Progenitor cell of endocrine pancreas (in vitro differentiated cells): ENCODE data around the gene TMEM260. TPM values are rescaled to one million over a fixed set of nuclear protein-coding genes. Genes with fewer than 3 reads are reported as not detected.

Source experiments
- DNase-seq: peaks from one replicate; pipeline ENCODE4 v3.0.0; 2021; ENCODE audit warnings: low spot score; ENCODE audit not compliant: unreplicated experiment
- H3K27ac Mint-ChIP-seq: 2 replicates; pipeline ENCODE4 v1.8.0; 2021; ENCODE audit warnings: mild to moderate bottlenecking, moderate library complexity, mixed read lengths
- H3K27me3 Mint-ChIP-seq: 2 replicates; pipeline ENCODE4 v1.8.0; 2021; ENCODE audit warnings: mixed read lengths
- H3K36me3 Mint-ChIP-seq: 2 replicates; pipeline ENCODE4 v1.8.0; 2022; ENCODE audit warnings: mixed read lengths; ENCODE audit not compliant: insufficient read depth
- H3K4me1 Mint-ChIP-seq: 2 replicates; pipeline ENCODE4 v1.8.0; 2021; ENCODE audit warnings: low read depth, mixed read lengths
- H3K4me3 Mint-ChIP-seq: 2 replicates; pipeline ENCODE4 v1.8.0; 2021; ENCODE audit warnings: low read depth, mild to moderate bottlenecking, moderate library complexity, mixed read lengths
- H3K9me3 Mint-ChIP-seq: 2 replicates; pipeline ENCODE4 v1.8.0; 2021; ENCODE audit warnings: low read depth, mixed read lengths
- total RNA-seq: library from RNA; stranded (reverse); gene quantifications from 2 replicates; pipeline ENCODE4 v1.2.1, GENCODE V29; 2021
- TF ChIP-seq, protein P1 (sequence below): fragments of 200-600 bp; sonication (generic); IDR thresholded peaks from one replicate; pipeline ENCODE4 v1.5.0; 2021; ENCODE audit warnings: antibody characterized with exemption, mild to moderate bottlenecking; ENCODE audit not compliant: unreplicated experiment

The TMEM260 gene
- total RNA-seq, 1 donor from 2014 or later: 44.2 TPM

DNA sequence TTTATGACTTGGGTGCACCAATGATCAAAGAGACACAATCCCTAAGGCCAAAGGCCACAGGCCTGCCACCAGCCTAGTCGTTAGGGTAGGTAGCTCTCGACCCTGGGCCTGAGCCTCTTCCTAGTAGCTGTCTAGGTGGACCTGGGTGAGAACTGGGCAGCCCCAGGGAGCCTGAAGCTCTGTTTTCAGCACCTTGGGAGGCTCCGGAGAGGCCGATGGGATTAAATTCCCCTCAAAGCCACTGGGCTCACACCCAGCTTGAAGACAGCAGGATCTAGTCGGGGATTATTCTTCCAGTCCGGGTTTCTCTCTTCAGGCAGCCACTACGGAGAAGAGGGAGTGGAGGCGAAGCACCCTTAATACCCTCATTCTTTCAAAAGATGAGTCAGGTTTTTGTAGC, 79.8 kb downstream of the TMEM260 start:
- DNase-seq: no peak
- H3K9me3 Mint-ChIP-seq: no peaks in the 10 kb centered on the region
- no peak overlapping the region for H3K4me3 Mint-ChIP-seq
- H3K4me1 Mint-ChIP-seq: peaks cover 23% of the 10 kb centered on the region
- TF ChIP-seq, protein P1, sequence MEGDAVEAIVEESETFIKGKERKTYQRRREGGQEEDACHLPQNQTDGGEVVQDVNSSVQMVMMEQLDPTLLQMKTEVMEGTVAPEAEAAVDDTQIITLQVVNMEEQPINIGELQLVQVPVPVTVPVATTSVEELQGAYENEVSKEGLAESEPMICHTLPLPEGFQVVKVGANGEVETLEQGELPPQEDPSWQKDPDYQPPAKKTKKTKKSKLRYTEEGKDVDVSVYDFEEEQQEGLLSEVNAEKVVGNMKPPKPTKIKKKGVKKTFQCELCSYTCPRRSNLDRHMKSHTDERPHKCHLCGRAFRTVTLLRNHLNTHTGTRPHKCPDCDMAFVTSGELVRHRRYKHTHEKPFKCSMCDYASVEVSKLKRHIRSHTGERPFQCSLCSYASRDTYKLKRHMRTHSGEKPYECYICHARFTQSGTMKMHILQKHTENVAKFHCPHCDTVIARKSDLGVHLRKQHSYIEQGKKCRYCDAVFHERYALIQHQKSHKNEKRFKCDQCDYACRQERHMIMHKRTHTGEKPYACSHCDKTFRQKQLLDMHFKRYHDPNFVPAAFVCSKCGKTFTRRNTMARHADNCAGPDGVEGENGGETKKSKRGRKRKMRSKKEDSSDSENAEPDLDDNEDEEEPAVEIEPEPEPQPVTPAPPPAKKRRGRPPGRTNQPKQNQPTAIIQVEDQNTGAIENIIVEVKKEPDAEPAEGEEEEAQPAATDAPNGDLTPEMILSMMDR: no peak
- H3K36me3 Mint-ChIP-seq: peaks cover 1% of the 10 kb centered on the region
- no peak overlapping the region for H3K27ac Mint-ChIP-seq
- peaks cover 63% of the 10 kb centered on the region for H3K27me3 Mint-ChIP-seq

DNA sequence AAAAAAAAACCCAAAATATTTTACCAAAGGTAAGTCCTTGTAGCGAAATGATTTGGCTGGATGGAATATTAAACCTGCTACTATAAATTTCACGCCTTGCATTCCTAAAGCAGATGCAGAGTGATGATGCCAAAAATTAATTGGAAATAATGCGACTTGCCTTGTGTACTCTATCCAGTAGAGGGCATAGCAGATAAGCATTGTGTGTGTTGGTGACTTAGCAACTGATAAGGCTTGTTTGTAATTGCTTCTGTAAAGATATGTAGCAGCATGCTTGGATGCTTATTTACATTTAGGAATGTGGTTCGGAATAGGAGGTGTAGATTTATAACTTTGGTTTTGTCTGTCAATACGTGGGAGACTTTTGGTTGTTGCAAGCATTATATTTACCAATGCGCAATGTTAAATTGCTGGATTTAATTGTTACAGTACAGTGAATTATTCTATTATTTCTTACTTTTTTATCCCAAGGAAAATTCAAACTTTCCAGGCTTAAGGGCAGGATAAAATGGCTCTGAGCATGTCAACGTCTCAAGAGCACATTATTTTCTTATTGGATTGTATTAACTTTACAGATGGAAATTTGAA, 80.5 kb downstream of the TMEM260 start:
- Mint-ChIP-seq H3K27me3 (peaks cover 68% of the 10 kb centered on the region), H3K27ac (peak overlapping the region; percentile 12), H3K4me3 (no peak overlapping the region), H3K9me3 (no peaks in the 10 kb centered on the region), H3K4me1 (peaks cover 23% of the 10 kb centered on the region), H3K36me3 (peaks cover 2% of the 10 kb centered on the region)
- no peak for DNase-seq
- TF ChIP-seq, protein P1: peak; percentile 68

DNA sequence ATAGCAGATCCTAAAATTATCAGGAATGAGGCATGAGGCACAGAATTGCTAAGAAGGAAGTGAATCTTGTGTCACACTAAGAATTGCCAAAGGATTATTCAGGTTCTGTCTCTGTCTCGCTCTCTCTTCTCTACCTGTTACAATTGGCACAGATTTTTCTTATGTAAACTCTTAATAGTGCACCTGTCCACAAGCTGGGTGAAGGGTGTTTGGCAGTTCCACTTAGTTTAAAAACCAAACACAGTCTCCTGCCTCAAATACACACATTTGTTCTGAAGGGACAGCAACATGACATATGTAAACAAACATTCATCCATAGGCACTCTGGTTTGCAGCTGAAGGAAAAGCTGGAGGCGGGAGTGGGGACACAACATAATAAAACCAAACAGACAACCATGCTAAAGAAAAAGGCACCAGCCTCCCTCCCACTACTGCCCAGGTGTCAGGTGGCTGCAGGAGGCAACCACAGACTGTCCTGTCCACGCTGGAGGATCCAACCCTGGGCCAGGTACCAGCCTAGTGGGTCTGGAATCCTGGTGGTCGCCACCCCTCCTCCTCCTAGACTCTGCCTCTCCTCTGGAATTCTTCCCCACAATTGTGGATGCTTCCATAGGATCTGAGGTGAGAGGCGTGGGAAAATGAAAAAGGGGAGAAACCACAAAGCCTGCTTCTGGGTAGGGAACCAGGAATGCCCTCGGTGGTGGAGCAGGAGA, 81.2 kb downstream of the TMEM260 start:
- no peak for DNase-seq
- Mint-ChIP-seq H3K27me3 (peaks cover 71% of the 10 kb centered on the region), H3K4me3 (no peak overlapping the region), H3K4me1 (peaks cover 23% of the 10 kb centered on the region), H3K36me3 (peaks cover 2% of the 10 kb centered on the region), H3K9me3 (no peaks in the 10 kb centered on the region), H3K27ac (no peak overlapping the region)
- TF ChIP-seq, protein P1: no peak

DNA sequence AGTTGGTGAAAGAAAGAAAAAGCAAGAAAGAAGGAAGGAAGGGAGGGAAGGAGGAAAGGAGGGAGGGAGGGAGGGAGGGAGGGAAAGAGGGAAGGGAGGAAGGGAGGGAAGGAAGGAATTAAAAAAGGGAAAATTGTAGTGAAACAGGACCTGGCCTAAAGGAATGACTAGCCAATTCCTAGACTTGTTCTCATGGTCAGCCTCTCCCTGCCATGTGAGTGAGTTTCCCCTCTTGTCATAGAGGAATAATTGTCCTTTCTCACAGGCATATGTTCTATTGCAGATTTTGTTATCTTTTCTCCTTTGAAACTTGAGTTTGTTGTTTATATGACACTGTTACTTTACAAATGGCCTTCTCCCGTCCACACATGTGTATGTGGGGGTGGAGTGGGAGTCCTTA, 81.9 kb downstream of the TMEM260 start:
- H3K9me3 Mint-ChIP-seq: no peaks in the 10 kb centered on the region
- peaks cover 26% of the 10 kb centered on the region for H3K4me1 Mint-ChIP-seq
- H3K36me3 Mint-ChIP-seq: peaks cover 2% of the 10 kb centered on the region
- TF ChIP-seq, protein P1: no peak
- H3K4me3 Mint-ChIP-seq: no peak overlapping the region
- no peak for DNase-seq
- peaks cover 68% of the 10 kb centered on the region for H3K27me3 Mint-ChIP-seq
- H3K27ac Mint-ChIP-seq: no peak overlapping the region

DNA sequence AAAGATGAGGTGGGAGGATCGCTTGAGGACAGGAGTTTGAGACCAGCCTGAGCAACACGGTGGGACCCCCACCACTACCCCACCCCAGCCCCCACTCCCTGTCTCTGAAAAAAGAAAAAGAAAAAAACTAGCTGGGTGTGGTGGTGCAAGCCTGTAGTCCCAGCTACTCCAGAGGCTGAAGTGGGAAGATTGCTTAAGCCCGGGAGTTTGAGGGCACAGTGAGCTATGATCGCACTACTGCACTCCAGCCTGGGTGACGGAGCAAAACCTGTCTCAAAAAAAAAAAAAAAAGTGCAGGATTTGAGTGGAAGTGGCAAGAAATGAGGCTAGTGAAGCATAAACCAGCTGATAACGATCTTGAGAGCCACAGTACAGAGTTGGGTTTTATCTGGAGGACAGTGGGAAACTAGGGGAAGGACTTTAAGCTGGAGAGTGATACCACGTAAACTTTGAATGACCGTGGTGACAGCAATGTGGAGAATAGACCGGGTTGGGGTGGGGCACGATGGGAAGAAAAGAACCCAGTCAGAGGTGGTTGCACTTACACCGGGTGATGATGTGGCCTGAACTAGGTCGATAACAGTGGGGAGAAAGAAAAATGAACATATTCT, 85.3 kb downstream of the TMEM260 start:
- TF ChIP-seq, protein P1: no peak

More for the DNA sequence above, 85.3 kb downstream of the TMEM260 start:
- Mint-ChIP-seq H3K4me1 (peaks cover 19% of the 10 kb centered on the region), H3K27ac (no peak overlapping the region), H3K36me3 (peaks cover 9% of the 10 kb centered on the region), H3K27me3 (peaks cover 38% of the 10 kb centered on the region), H3K9me3 (peaks cover 6% of the 10 kb centered on the region), H3K4me3 (no peak overlapping the region)
- DNase-seq: no peak
